ENCODE data around the gene ZBTB5. TPM values are rescaled to one million over a fixed set of nuclear protein-coding genes. Genes with fewer than 3 reads are reported as not detected.
"Not testable (repeated sequence)": the region's sequence is repeated elsewhere in the genome, so short reads cannot be mapped to it uniquely, and the experiment has no call there.

ZBTB5 gene
- total RNA-seq, 1 donor from 2014 or later: 4.4 TPM

- intact Hi-C loops (cut with DNase I): loop anchor here (10.0 kb wide), 1 partner anchor 70 kb away; the partner anchor contains the start of gene POLR1E
- ATAC-seq (ENCODE audit: poor library complexity): peak; percentile 83
Measured at GRCh38 chr9:37415011-37415719, 50.1 kb downstream of the ZBTB5 start.

GRCh38 chr9:37414503-37414943, 50.7 kb downstream of the ZBTB5 start:
- DNase-seq: no peak
- intact Hi-C loops (cut with DNase I): loop anchor here (10.0 kb wide), 1 partner anchor 70 kb away; the partner anchor contains the start of gene POLR1E

More at GRCh38 chr9:37415011-37415719, 50.1 kb downstream of the ZBTB5 start:
- DNase-seq: peak; percentile 67

GRCh38 chr9:37413311-37413710, 51.9 kb downstream of the ZBTB5 start:
- DNase-seq: no peak
- ATAC-seq (ENCODE audit: poor library complexity): no peak
- intact Hi-C loops (cut with DNase I): loop anchor here (10.0 kb wide), 1 partner anchor 71 kb away; the partner anchor contains the start of gene POLR1E

More at GRCh38 chr9:37414503-37414943, 50.7 kb downstream of the ZBTB5 start:
- ATAC-seq (ENCODE audit: poor library complexity): no peak

- peak; percentile 34 for ATAC-seq (ENCODE audit: poor library complexity)
- intact Hi-C loops (cut with DNase I): loop anchor here (10.0 kb wide), 1 partner anchor 72 kb away; the partner anchor contains the start of gene POLR1E
Measured at GRCh38 chr9:37412431-37413151, 52.7 kb downstream of the ZBTB5 start.

GRCh38 chr9:37410969-37411785, 54.1 kb downstream of the ZBTB5 start:
- ATAC-seq (ENCODE audit: poor library complexity) (peak; percentile 28), DNase-seq (no peak)
- intact Hi-C loops (cut with DNase I): loop anchor here (10.0 kb wide), 1 partner anchor 74 kb away; the partner anchor contains the start of gene POLR1E

More at GRCh38 chr9:37412431-37413151, 52.7 kb downstream of the ZBTB5 start:
- no peak for DNase-seq

GRCh38 chr9:37410354-37410861, 54.8 kb downstream of the ZBTB5 start:
- intact Hi-C loops (cut with DNase I): loop anchor here (10.0 kb wide), 1 partner anchor 74 kb away; the partner anchor contains the start of gene POLR1E
- ATAC-seq (ENCODE audit: poor library complexity) (no peak), DNase-seq (no peak)

- no peak for ATAC-seq (ENCODE audit: poor library complexity)
- intact Hi-C loops (cut with DNase I): no loop called here
Measured at GRCh38 chr9:37408933-37409710, 56.1 kb downstream of the ZBTB5 start.

GRCh38 chr9:37407468-37407867, 57.8 kb downstream of the ZBTB5 start:
- intact Hi-C loops (cut with DNase I): no loop called here
- DNase-seq (no peak), ATAC-seq (ENCODE audit: poor library complexity) (no peak)

More at GRCh38 chr9:37408933-37409710, 56.1 kb downstream of the ZBTB5 start:
- DNase-seq: no peak

GRCh38 chr9:37406603-37407401, 58.4 kb downstream of the ZBTB5 start:
- DNase-seq: no peak
- intact Hi-C loops (cut with DNase I): no loop called here
- no peak for ATAC-seq (ENCODE audit: poor library complexity)

- ATAC-seq (ENCODE audit: poor library complexity): peak; percentile 30
- intact Hi-C loops (cut with DNase I): no loop called here
- no peak for DNase-seq
Measured at GRCh38 chr9:37405764-37406380, 59.4 kb downstream of the ZBTB5 start.

GRCh38 chr9:37405350-37405749, 59.9 kb downstream of the ZBTB5 start:
- intact Hi-C loops (cut with DNase I): no loop called here
- peak; percentile 90 for ATAC-seq (ENCODE audit: poor library complexity)
- DNase-seq: no peak

- DNase-seq (no peak), ATAC-seq (ENCODE audit: poor library complexity) (peak; percentile 53)
- intact Hi-C loops (cut with DNase I): no loop called here
Measured at GRCh38 chr9:37404590-37404989, 60.7 kb downstream of the ZBTB5 start.

- intact Hi-C loops (cut with DNase I): no loop called here
- ATAC-seq (ENCODE audit: poor library complexity) (no peak), DNase-seq (no peak)
Measured at GRCh38 chr9:37399336-37399735, 65.9 kb downstream of the ZBTB5 start.

GRCh38 chr9:37398464-37399025, 66.7 kb downstream of the ZBTB5 start:
- no peak for ATAC-seq (ENCODE audit: poor library complexity)
- DNase-seq: no peak
- intact Hi-C loops (cut with DNase I): no loop called here

GRCh38 chr9:37397948-37398347, 67.3 kb downstream of the ZBTB5 start:
- intact Hi-C loops (cut with DNase I): not testable (repeated sequence)

GRCh38 chr9:37395663-37396062, 69.6 kb downstream of the ZBTB5 start:
- DNase-seq (no peak), ATAC-seq (ENCODE audit: poor library complexity) (no peak)
- intact Hi-C loops (cut with DNase I): no loop called here

More at GRCh38 chr9:37397948-37398347, 67.3 kb downstream of the ZBTB5 start:
- not testable (repeated sequence) for ATAC-seq (ENCODE audit: poor library complexity); DNase-seq
